Activated naive CD8-positive, alpha-beta T cell treated with anti-CD3 and anti-CD28 coated beads, Interleukin-2, amount 50 U/mL, for 24 hours (primary cell): ENCODE data around the gene PEX26.
A peak's percentile ranks its signal among the peaks of the same experiment; 100 is the strongest.
"Not testable (repeated sequence)": the region's sequence is repeated elsewhere in the genome, so short reads cannot be mapped to it uniquely, and the experiment has no call there.

Source experiments
- ATAC-seq: fragments of 150-1000 bp; cut with Tn5 transposase; one replicate; pipeline ENCODE4 v1.10.0; 2021
- DNase-seq: peaks from one replicate; pipeline ENCODE4 v3.0.0; 2021
- H3K27ac Mint-ChIP-seq: one replicate; pipeline ENCODE4 v1.8.0; 2021; ENCODE audit warnings: mild to moderate bottlenecking, mixed read lengths
- H3K27me3 Mint-ChIP-seq: one replicate; pipeline ENCODE4 v1.8.0; 2021; ENCODE audit warnings: mixed read lengths
- H3K36me3 Mint-ChIP-seq: one replicate; pipeline ENCODE4 v1.8.0; 2021; ENCODE audit warnings: low read depth, mixed read lengths
- H3K4me1 Mint-ChIP-seq: one replicate; pipeline ENCODE4 v1.8.0; 2021; ENCODE audit warnings: mixed read lengths
- H3K4me3 Mint-ChIP-seq: one replicate; pipeline ENCODE4 v1.8.0; 2021; ENCODE audit warnings: mild to moderate bottlenecking, moderate library complexity, mixed read lengths
- H3K9me3 Mint-ChIP-seq: one replicate; pipeline ENCODE4 v1.8.0; 2021; ENCODE audit warnings: mixed read lengths

The PEX26 gene

DNA sequence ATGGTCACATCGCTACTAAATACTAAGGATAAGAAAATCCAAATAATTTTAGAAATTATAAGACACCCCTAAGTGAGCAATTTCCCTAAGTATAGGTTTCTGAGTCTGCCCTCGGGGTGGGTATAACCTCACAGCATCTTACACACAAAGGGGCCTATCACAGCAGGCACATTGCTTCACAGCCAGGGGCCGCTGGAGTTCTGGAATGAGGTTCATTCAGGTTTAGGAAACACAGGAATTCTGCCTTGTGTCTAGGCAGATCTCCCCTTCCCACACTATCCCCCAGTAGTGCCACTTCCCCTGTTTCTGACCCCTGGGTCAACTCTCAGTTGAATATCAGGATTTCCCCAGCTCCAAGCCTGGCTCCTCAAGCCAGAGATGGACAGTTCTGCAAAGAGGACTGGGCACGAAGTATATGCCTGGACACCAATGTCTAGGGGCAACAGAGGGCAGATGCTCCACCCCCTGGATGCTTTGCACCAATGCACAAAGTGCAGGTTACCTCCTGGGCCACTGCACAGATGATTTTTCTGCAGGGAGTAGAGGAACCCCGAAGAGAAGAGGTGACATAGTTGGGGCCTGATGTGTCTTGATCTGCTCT, 44.3 kb downstream of the PEX26 start:
- ATAC-seq (no peak), DNase-seq (no peak)
- Mint-ChIP-seq H3K4me1 (peaks cover 15% of the 10 kb centered on the region), H3K27ac (no peak overlapping the region), H3K9me3 (no peaks in the 10 kb centered on the region), H3K4me3 (no peak overlapping the region), H3K27me3 (no peaks in the 10 kb centered on the region), H3K36me3 (peaks cover 5% of the 10 kb centered on the region)

DNA sequence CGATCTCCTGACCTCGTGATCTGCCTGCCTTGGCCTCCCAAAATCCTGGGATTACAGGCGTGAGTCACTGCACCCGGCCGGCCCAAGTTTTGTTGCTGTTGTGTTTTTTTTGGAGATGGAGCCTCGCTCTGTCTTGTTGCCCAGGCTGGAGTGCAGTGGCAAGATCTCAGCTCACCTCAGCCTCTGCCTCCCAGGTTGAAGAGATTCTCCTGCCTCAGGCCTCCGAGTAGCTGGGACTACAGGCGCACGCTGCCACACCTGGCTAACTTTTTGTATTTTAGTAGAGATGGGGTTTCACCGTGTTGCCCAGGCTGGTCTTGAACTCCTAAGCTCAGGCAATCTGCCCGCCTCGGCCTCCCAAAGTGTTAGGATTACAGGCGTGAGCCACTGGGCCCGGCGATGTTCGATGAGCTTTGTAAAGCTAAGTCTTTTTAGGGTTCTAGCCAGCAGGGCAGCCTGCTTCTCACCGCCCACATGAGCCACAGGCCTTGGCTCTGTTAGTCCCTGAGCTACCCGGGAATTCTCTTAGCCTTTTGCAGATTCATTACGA, 45.8 kb downstream of the PEX26 start:
- DNase-seq, ATAC-seq, H3K4me3 Mint-ChIP-seq, H3K27ac Mint-ChIP-seq, H3K27me3 Mint-ChIP-seq, H3K36me3 Mint-ChIP-seq, H3K9me3 Mint-ChIP-seq: not testable (repeated sequence)
- peaks cover 15% of the 10 kb centered on the region for H3K4me1 Mint-ChIP-seq

DNA sequence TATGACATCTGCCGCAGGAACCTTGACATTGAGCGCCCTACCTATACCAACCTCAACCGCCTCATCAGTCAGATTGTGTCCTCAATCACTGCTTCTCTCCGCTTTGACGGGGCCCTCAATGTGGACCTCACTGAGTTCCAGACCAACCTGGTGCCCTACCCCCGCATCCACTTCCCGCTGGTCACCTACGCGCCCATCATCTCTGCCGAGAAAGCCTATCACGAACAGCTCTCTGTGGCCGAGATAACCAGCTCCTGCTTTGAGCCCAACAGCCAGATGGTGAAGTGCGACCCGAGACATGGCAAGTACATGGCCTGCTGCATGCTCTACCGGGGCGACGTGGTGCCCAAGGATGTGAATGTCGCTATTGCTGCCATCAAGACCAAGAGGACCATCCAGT, 48.8 kb downstream of the PEX26 start:
- ATAC-seq (no peak), DNase-seq (no peak)
- Mint-ChIP-seq H3K9me3 (no peaks in the 10 kb centered on the region), H3K4me1 (no peaks in the 10 kb centered on the region), H3K27me3 (no peaks in the 10 kb centered on the region), H3K36me3 (peaks cover 11% of the 10 kb centered on the region), H3K4me3 (no peak overlapping the region), H3K27ac (no peak overlapping the region)

DNA sequence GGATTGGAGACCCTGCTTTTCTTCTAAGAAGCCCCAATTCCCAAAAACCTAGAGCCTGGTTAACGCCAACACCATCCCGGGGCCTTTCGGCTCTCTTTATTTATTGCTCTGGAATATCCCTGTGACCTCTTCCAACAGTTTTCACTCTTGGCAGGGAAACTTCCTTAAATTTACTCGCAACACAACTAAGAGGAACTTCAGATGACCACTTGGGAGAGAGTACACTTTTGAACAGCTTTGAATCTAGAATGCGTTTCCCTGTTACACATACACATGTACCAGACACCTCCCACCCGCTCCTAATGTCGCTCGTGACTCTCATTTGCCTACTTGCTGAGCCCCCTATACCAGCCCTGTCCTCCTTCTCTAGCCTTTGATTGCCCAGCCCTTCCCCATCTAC, 52.2 kb downstream of the PEX26 start:
- Mint-ChIP-seq H3K27ac (no peak overlapping the region), H3K4me3 (no peak overlapping the region), H3K27me3 (no peaks in the 10 kb centered on the region), H3K9me3 (no peaks in the 10 kb centered on the region), H3K36me3 (peaks cover 11% of the 10 kb centered on the region), H3K4me1 (no peaks in the 10 kb centered on the region)
- no peak for ATAC-seq
- no peak for DNase-seq

DNA sequence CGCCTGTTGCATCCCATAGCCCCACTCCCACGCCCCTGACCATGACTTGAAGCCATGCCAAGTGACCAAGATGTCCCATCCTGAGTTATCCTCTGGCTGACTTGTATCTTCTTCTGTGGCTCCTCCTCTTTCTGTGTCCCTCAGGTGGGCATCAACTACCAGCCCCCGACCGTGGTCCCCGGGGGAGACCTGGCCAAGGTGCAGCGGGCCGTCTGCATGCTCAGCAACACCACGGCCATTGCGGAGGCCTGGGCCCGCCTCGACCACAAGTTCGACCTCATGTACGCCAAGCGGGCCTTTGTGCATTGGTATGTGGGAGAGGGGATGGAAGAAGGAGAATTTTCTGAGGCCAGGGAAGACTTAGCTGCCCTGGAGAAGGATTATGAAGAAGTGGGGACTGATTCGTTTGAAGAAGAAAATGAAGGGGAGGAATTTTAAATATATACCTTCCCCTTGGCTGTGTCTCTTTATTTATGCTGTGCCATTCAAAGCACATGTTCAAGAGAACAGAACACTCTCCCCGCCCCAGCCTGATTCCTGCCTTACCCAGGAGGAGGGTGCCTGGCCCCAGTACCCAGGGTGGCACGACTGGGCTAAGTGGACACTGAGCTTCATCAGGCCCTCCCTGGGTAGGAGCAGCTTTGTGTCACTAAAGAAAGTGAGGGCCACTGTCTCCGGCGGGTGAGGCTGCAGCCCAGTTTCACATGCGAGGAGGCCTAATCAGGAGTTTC, 53.1 kb downstream of the PEX26 start:
- Mint-ChIP-seq H3K27me3 (no peaks in the 10 kb centered on the region), H3K9me3 (no peaks in the 10 kb centered on the region), H3K4me1 (no peaks in the 10 kb centered on the region), H3K27ac (no peak overlapping the region), H3K36me3 (peaks cover 11% of the 10 kb centered on the region), H3K4me3 (no peak overlapping the region)
- DNase-seq (no peak), ATAC-seq (no peak)

DNA sequence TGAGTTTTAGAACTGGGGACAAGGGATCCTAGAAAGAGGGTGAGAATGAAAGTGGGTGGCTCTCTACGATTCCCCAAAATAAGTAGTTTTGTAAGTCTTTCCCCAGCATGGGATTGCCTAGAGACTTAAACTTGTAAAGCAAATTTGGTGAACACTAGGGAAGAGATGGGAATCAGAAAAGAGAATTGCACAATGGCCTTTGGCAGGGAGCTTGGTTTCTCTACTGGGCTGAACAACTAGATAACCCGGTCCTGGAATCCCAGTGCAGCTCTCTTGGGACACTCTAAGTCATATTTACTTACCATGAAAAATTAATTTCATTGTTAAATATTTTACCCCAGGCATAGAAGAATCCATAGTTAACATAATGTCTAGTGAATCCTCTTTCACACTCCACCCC, 55.7 kb downstream of the PEX26 start:
- Mint-ChIP-seq H3K36me3 (peaks cover 7% of the 10 kb centered on the region), H3K9me3 (no peaks in the 10 kb centered on the region), H3K27me3 (no peaks in the 10 kb centered on the region), H3K4me1 (no peaks in the 10 kb centered on the region), H3K4me3 (no peak overlapping the region), H3K27ac (no peak overlapping the region)
- DNase-seq (no peak), ATAC-seq (no peak)

DNA sequence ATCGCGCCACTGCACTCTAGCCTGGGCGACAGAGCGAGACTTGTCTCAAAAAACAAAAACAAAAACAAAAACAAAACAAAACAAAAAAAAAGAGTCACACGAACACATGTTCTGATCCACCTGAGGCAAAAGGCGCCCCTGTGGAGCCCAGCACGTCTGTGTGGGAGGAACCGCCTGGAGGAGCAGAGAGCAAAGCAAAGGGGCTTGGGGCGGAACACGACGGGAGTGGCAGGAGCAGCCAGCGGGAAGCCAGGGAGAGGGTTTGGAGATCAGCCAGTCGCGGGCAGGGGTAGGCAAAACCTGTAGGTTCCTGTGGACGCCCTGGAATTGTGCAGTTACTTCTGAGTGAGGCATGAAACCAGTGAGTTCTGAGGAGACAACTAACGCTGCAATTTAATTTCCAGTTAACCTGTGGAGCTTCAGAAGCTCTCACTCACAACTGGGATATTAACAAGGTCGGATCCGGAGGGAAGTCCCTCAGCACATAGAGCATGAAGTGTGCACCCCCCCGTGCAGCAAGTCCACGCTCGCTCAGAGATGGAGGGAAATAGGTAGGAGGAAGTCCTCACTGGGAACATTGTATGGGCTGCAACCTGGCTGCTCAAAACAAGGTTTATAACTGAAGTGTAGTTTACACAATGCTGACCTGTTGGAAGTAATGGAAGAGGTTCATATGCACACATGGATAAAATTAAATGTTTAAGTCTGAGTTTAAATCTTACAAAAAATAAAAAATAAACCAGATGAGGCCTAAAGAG, 59.0 kb downstream of the PEX26 start:
- Mint-ChIP-seq H3K4me3 (no peak overlapping the region), H3K27me3 (no peaks in the 10 kb centered on the region), H3K4me1 (no peaks in the 10 kb centered on the region), H3K36me3 (peaks cover 3% of the 10 kb centered on the region), H3K27ac (no peak overlapping the region), H3K9me3 (no peaks in the 10 kb centered on the region)
- DNase-seq = no peak
- no peak for ATAC-seq

DNA sequence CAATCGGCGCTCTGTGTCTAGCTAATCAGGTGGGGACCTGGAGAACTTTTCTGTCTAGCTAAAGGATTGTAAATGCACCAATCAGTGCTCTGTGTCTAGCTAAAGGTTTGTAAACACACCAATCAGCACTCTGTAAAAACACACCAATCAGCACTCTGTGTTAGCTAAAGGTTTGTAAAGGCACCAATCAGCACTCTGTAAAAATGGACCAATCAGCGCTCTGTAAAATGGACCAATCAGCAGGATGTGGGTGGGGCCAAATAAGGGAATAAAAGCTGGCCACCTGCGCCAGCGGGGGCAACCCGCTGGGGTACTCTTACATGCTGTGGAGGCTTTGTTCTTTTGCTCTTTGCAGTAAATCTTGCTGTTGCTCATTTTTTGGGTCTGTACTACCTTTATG, 63.2 kb downstream of the PEX26 start:
- H3K27me3 Mint-ChIP-seq, H3K9me3 Mint-ChIP-seq, ATAC-seq, H3K27ac Mint-ChIP-seq, H3K4me1 Mint-ChIP-seq, H3K4me3 Mint-ChIP-seq, DNase-seq, H3K36me3 Mint-ChIP-seq: not testable (repeated sequence)

DNA sequence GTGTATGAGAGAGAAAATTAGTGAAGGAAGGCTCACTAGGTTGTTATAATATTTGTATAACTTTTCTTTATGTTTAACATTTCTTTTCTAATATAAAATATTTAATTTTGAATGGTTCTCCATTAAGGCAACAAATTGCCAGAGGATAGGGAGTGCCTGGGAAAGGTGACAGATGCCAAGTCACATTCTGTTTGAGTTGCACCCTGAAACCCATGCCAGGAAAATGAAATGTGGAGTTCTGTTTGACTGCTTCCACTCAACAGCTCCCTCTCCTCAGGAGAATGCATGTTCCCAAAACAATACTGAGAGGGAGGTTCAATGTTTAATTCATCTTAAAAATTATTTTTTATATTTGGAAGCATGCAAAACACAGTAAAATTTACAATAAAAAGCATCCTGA, 66.3 kb downstream of the PEX26 start:
- DNase-seq (no peak), ATAC-seq (no peak)
- no peaks in the 10 kb centered on the region for H3K27me3 Mint-ChIP-seq
- peaks cover 6% of the 10 kb centered on the region for H3K4me1 Mint-ChIP-seq
- H3K4me3 Mint-ChIP-seq = no peak overlapping the region
- H3K9me3 Mint-ChIP-seq = no peaks in the 10 kb centered on the region
- H3K27ac Mint-ChIP-seq = no peak overlapping the region
- peaks cover 3% of the 10 kb centered on the region for H3K36me3 Mint-ChIP-seq

DNA sequence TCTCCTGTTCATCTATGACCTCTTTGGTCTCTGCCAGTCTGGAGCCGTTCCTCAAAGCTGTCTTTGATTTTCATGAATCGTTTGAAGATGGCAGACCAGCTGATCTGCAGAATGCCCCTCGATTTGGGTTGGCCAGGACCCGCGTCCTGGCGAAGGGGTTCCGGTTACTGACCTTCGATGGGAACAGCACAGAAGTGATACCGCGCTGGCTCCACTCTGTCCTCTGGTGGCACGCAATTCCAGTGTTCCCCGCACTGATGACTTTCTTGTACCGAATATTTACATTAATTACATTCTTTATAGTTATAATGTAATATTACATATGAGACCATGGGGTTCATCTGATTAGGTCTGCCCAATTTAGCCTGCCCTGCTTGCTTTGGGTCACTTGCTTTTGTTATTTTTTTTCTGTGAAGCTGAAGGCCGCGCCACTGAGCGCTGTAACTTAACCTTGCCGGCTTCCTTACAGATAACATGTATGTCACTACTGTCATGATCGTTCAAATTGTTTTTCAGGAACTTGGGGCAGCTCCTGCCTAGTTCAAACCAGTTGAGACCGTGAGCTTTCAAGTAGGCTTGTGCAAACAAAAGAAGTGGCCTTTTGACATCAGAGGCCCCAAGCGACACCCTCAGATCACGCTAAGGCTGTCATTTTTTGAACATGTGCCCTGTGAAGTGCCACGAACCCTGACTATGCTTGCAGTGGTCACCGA, 68.0 kb downstream of the PEX26 start:
- H3K27ac Mint-ChIP-seq = no peak overlapping the region
- peaks cover 18% of the 10 kb centered on the region for H3K4me1 Mint-ChIP-seq
- H3K36me3 Mint-ChIP-seq = peaks cover 3% of the 10 kb centered on the region
- H3K9me3 Mint-ChIP-seq = no peaks in the 10 kb centered on the region
- no peak for DNase-seq
- no peaks in the 10 kb centered on the region for H3K27me3 Mint-ChIP-seq
- no peak overlapping the region for H3K4me3 Mint-ChIP-seq
- no peak for ATAC-seq

DNA sequence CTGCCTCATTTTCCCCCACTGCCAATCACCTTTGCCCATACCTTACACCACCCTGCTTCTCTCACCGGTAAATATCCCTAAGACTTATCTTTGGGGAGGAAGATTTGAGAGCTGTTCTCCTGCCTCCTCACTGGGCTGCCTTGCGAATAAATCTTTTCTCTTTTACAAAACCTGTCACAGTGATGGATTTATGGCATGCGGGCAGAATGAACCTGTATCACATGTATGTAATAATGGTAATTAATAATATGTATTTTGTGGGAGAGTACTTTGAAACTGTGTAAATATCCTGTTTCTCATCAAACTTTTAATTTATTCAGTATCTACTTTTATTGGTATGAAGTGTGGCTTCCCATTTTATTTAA, 68.6 kb downstream of the PEX26 start:
- no peak overlapping the region for H3K27ac Mint-ChIP-seq
- no peaks in the 10 kb centered on the region for H3K9me3 Mint-ChIP-seq
- peaks cover 24% of the 10 kb centered on the region for H3K4me1 Mint-ChIP-seq
- ATAC-seq (no peak), DNase-seq (no peak)
- peaks cover 1% of the 10 kb centered on the region for H3K36me3 Mint-ChIP-seq
- no peaks in the 10 kb centered on the region for H3K27me3 Mint-ChIP-seq
- H3K4me3 Mint-ChIP-seq = no peak overlapping the region

DNA sequence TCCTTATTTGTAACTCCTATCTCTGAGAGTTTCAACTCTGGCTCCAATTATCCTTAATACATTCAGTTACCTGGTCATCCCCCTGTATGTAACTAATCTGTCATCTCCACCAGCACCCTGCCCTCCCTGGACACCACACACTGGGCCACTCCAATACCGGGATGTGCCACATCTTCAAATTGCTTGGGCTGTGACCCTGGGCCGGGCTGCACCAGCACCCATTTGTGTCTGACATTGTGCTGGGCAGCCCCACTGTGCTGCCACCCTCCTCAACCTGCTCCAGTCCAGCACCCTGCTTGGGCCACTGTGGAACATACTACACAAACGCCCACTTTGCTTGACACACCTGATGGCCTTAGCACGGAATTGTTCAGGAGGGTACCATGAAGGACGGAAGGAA, 70.0 kb downstream of the PEX26 start:
- H3K4me1 Mint-ChIP-seq = peaks cover 38% of the 10 kb centered on the region
- no peak overlapping the region for H3K4me3 Mint-ChIP-seq
- ATAC-seq (no peak), DNase-seq (no peak)
- no peak overlapping the region for H3K27ac Mint-ChIP-seq
- no peaks in the 10 kb centered on the region for H3K27me3 Mint-ChIP-seq
- no peaks in the 10 kb centered on the region for H3K36me3 Mint-ChIP-seq
- no peaks in the 10 kb centered on the region for H3K9me3 Mint-ChIP-seq

DNA sequence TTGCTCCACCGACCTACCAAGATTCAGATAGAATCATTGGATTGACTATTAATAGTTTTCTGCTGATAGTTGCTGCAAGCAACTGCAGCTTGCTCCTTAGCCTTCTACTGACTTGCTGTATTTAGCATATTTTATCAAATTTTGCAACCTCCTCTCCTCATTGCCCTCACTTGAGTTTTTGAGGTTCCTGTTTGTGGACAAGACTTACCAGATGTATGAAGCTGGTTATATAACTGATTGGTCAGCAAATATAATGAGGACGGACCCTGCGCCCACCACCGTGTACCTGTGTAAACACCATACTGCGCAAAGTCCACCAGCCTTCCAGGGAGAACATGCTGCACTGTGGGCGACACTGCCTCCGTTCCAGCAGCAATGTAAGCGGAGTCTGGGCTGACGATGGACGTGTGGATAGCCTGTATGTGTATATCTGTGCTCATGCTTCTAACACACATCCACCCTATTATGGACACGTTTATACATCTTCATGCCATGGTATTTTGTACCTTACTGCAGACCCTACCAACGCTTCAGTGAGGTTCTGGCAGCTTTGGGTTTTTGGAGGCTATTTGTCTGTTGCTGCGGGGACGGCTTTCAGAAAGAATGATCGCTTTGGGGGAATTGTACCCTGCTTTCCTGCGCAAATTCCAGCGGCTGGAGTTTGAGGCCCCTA, 70.6 kb downstream of the PEX26 start:
- DNase-seq (no peak), ATAC-seq (no peak)
- Mint-ChIP-seq H3K4me1 (peaks cover 39% of the 10 kb centered on the region), H3K4me3 (no peak overlapping the region), H3K27ac (no peak overlapping the region), H3K36me3 (no peaks in the 10 kb centered on the region), H3K9me3 (no peaks in the 10 kb centered on the region), H3K27me3 (no peaks in the 10 kb centered on the region)

DNA sequence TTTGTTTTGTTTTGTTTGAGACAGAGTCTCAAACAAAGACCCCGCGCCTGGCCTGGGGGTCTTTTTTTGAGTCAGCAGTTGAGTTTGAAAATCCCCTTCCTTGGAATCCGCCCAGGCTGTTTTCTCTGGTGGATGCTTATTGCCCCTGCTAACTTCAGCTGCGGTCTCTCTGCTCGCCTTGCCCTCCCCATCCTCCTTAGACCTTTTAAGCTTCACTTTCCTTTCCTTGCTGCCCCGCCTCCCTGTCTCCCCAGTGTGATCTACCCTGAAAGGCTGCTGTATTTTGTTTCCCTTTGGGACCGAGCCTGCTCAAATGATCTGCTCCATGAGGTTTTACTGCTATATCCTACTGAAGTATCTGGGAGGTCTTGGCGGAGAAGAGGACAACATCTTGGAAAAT, 74.7 kb downstream of the PEX26 start:
- Mint-ChIP-seq H3K36me3 (no peaks in the 10 kb centered on the region), H3K27me3 (no peaks in the 10 kb centered on the region), H3K27ac (peak overlapping the region; percentile 39), H3K4me3 (peak overlapping the region; percentile 48), H3K9me3 (no peaks in the 10 kb centered on the region), H3K4me1 (peaks cover 41% of the 10 kb centered on the region)
- peak; percentile 44 for ATAC-seq
- peak; percentile 32 for DNase-seq
